Umbilical cord (tissue), 2 donors: ENCODE results near the gene PTCD2. TPM values are rescaled to one million over a fixed set of nuclear protein-coding genes. Genes with fewer than 3 reads are reported as not detected.
"Not testable (repeated sequence)": the region's sequence is repeated elsewhere in the genome, so short reads cannot be mapped to it uniquely, and the experiment has no call there.

ENCODE experiments used
- DNase-seq: peaks from one replicate; pipeline ENCODE4 v3.0.0-alpha.2; 2015; ENCODE audit warnings: low spot score
- total RNA-seq: library from RNA; depleted of rRNA; stranded (reverse); fragments of >200 nt; gene quantifications from one replicate; pipeline ENCODE4 v1.2.3, GENCODE V29; 2014; ENCODE audit warnings: low replicate concordance; ENCODE audit not compliant: insufficient read depth

The PTCD2 gene
- total RNA-seq, 1 donor from 2014 or later = 5.1 TPM

GRCh38 chr5:72379936-72380335 lies 59.8 kb downstream of the PTCD2 start:
- no peak for DNase-seq

DNA sequence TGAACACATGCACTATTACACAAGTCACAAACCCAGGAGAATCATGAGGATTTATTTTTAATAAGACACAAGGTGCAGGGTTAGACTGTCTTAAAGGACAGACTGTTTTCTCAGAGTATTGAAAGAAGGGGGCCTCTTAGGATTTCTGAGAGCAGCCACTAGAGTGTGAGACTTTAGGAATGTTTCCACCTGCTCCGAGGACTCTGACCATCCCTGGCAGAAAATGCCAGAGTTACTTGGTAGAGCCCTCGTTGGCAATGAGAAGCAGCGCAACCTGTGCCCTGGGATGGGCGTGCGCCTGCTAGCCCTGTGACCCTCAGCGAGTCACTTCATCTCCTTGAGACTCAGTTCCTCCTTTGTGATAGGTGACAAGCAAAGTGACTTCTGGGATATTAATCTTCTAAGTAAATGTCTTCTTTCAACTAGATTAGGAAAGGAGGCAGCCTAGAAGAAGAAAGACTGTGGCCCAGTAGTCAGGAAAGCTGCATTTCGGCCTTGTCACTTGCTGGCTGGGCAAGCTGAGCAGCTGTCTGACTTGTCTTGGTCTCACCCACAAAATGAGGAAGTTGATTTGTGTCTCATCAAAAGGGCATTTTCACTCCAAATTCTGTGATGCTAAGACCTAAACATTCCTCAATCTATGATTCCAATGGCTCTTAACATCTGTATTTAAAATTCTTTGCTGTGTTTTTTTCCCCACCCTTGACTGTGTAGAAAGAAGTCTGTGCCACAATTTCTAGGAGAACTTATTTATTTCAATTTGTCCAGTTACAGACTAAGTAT lies 60.5 kb downstream of the PTCD2 start:
- DNase-seq = no peak

DNA sequence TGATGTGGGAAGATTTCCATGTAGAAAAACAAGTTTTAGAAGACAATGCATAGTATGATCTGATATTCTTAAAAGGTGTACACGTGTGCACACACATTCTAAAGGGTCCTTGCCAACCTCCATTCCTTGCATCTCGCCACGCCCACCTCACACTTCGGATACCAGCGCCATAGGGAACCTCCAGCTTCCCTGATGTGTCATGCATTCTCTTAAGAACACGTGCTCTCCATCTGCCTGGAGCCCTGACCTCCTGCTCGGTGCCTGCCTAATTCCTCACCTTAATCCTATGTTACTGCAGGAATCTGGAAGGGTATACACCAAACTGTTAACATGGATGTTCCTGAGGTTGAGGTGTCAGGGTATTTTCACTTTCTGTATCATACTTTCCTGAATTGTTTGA lies 63.1 kb downstream of the PTCD2 start:
- no peak for DNase-seq

- peak; percentile 76 for DNase-seq
These were observed 63.6 kb downstream of the PTCD2 start for GRCh38 chr5:72383726-72384125.

- DNase-seq = no peak
These were observed 66.5 kb downstream of the PTCD2 start for GRCh38 chr5:72386639-72387038.

GRCh38 chr5:72387985-72388384 lies 67.8 kb downstream of the PTCD2 start:
- DNase-seq = no peak

DNA sequence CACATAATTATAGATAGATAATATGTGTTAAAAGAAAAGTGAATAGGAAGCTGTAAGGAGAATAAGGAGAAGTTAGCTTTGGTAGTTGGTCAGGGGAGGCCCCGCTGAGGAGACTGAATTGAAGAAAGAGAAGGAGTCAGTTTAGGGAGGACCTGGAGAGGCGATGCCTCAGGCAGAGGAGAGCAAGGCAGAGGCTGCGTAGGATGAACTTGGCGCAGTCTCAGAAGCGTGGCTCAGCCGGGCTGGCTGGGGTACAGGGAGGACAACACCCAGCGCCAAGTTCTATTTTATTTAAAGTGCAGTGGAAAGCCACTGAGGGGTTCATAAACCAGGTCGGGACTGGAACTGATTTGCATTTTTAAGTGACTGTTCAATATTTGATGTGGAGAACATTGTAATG lies 68.5 kb downstream of the PTCD2 start:
- no peak for DNase-seq

GRCh38 chr5:72390836-72391235 lies 70.7 kb downstream of the PTCD2 start:
- DNase-seq = no peak

DNA sequence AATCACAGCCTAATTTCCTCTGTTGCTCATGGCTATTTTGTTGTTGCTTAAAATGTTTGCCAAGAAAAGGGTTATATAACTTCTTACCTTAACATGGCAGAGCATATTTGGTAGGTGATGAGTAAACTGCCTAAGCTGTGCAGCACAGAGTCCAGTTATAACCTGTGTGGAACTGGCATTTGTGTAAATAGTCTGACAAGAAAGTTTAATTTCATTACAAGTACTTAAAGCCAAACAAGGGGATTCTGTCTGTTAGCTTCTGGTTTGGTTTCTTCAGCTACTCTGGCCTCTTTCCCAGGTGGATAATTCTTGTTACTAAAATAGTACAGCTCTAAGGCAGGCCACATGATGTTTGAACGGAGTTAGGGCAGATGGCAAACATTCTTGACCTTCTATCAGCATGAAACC lies 72.2 kb downstream of the PTCD2 start:
- peak; percentile 88 for DNase-seq

GRCh38 chr5:72393052-72393451 lies 72.9 kb downstream of the PTCD2 start:
- DNase-seq = no peak

DNA sequence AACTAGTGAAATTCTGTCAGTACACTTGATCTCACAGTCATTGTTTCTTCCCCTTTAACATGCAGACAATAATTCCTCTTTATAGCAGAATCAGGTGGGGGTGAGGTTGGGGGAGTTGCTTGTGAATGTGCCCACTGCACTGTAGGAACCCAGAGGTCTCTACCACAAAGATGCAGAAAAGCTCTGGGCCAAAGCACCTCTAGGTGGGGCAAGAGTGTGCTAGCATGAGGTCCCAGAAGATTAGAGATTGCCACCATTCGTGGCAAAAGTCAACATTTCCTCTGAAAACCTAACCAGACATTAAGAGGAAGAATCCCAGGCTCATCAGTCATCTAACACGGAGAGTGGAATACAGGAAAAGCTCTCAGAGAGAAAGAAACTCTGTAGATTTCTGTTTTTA lies 74.5 kb downstream of the PTCD2 start:
- DNase-seq = no peak

DNA sequence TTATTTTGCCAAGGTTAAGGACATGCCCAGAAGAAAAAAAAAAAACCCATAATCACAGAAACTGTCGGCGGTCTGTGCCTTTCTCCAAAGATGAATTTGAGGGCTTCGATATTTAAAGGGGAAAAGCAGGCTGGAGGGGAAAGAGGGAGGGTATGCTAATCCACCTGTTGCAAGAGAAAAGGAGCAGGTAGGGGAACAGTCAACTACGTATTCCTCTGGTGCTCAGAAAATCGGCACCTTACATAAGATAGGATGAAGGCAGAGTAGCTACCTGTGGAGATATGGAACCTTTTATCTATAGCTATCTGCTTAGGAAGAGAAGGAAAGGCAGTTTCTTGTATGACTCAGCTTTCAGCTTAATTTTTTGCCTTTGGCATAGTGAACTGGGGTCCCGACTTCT lies 77.7 kb downstream of the PTCD2 start:
- no peak for DNase-seq

- no peak for DNase-seq
These were observed 80.8 kb downstream of the PTCD2 start for GRCh38 chr5:72400950-72401349.

DNA sequence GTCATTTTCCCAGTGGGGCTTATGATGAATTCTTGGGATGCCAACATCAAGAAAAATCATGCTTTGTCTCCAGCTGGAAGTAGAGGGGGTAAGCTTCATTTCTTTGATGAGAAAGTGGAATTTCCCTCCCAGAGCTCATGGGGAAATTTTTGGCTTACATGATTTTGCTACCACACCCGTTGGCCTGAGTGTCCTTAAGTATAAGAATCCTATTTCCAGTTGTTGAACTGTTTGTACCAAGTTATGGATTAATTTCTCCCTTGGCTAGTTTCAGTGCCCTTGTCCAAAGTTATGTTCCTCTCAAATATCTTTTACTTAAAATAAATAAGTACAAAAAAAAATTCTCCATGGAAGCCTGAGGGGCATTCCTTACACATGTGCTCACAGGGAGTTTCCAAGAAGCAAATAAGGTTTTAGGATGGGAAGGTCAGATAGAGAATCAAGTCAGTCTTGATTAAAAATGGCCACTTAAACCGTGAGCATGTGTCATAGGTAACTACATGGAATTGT lies 82.3 kb downstream of the PTCD2 start:
- DNase-seq = no peak

DNA sequence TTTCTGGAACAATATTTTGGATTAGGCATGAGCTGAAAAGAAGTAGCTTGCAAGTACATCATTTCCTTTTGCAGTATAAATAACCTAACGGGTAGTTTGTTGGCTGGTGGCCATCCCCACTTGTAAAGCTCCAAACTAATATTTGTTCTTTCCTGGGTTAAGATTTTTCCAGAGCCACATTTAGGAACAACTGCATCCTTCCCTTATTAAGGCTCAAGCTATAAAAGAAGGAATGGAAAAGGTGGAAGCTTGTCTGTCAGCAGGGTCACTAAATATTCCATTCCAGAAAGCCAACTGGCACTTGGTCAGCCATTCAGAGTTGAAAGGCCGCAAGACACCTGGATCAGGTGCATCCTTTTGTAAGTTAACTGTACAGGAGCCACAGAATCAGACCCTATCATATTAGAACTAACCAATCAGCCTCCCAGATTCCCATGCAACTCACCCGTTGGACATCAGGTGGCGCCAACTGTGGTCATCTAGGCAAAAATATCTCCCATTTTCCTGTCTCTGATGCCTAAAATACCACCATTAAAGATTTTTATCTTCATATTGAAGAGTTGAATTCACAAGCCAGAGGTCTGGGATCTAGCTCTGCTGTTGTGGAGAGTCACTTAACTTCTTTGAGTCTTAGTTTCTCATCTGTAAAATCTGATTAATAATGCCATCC lies 82.9 kb downstream of the PTCD2 start:
- DNase-seq = no peak

GRCh38 chr5:72404771-72405170 lies 84.6 kb downstream of the PTCD2 start:
- not testable (repeated sequence) for DNase-seq

- DNase-seq = no peak
These were observed 86.9 kb downstream of the PTCD2 start for GRCh38 chr5:72407078-72407477.

GRCh38 chr5:72407541-72407940 lies 87.4 kb downstream of the PTCD2 start:
- DNase-seq = no peak

DNA sequence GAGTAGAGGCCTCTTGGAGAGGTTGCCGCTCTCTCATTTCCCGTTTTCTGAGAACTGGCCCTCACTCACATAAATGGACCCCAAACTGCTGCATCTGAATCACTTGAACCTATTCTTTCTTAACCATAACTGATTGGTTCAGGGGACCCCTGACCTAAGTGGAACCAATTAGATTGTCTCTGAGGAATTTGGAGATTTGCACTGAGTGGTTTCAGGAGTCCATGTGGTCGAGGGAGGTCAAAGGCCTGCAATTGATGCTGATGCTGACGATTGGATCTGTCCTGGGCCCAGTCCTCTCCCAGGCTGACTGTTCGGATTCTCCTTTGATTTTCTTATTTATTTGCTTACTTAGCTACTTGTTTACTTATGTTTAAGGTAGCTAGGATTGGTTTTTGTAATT lies 88.0 kb downstream of the PTCD2 start:
- no peak for DNase-seq

- no peak for DNase-seq
These were observed 88.4 kb downstream of the PTCD2 start for GRCh38 chr5:72408603-72409002.

GRCh38 chr5:72410688-72411295 lies 90.6 kb downstream of the PTCD2 start:
- DNase-seq = peak; percentile 59

DNA sequence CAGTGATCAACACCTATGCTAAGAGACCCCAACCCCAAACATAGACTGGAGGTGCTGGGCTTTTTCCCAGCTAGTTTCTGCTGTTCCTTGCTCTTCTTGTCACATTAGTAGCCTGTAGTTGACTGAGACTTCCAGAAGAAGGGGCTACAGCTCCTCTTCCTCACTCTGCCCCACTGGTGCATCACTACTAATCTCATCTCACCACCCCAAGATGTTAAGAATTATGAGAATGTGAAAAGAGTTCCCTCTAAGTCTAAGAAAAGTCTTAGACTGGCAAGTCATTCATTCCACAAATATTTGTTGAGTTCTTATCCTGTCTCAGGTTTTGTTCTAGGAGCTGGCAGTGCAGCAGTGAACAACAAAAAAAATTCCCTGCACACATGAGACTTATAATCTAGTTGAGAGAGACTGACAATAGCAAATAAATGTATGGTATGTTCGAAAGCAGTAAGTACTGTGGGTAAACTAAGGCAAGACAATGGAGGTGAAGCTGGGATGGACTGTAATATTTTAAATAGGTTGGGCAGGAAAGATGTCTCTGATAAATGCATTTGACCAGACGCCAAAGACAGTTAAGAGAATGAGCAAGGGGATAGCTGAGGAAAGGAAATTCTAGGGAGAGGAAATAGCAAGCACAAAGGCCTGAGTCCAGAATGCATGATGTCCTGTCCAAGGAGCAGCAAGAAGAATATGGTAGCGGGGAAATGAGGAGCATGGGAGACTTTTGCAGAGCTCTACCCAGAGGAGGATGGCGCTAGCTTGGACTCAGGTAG lies 92.3 kb downstream of the PTCD2 start:
- peak; percentile 24 for DNase-seq
